WERI-Rb-1 (cell line): ENCODE results near the gene RCSD1.

Experiments used
- DNase-seq: peaks from one replicate; pipeline ENCODE4 v3.0.0-alpha.2; 2020
- H3K27ac ChIP-seq: fragments of 250-450 bp; sonication (Bioruptor Pico); 2 replicates; pipeline ENCODE4 v1.5.1; 2020; ENCODE audit warnings: mild to moderate bottlenecking, moderate library complexity
- H3K27me3 ChIP-seq: fragments of 250-450 bp; sonication (Bioruptor Pico); 2 replicates; pipeline ENCODE4 v1.5.1; 2021; ENCODE audit warnings: mild to moderate bottlenecking, low read depth, moderate library complexity; ENCODE audit not compliant: insufficient read depth, severe bottlenecking
- H3K36me3 ChIP-seq: fragments of 250-450 bp; sonication (Bioruptor Pico); 2 replicates; pipeline ENCODE4 v1.5.1; 2020; ENCODE audit warnings: mild to moderate bottlenecking, moderate library complexity
- H3K4me3 ChIP-seq: 2 replicates; pipeline ENCODE4 v1.5.1; 2011; ENCODE audit warnings: low read depth, mild to moderate bottlenecking, control low read depth, low read length
- H3K9me3 ChIP-seq: fragments of 250-450 bp; sonication (Bioruptor Pico); 2 replicates; pipeline ENCODE4 v1.5.1; 2021; ENCODE audit warnings: mild to moderate bottlenecking, moderate library complexity; ENCODE audit not compliant: severe bottlenecking
- TF ChIP-seq, protein P1 (sequence below): IDR thresholded peaks from 2 replicates; pipeline ENCODE4 v1.5.1; 2011; ENCODE audit warnings: low read depth, mild to moderate bottlenecking, control low read depth, inconsistent platforms, low read length

The RCSD1 gene

DNA sequence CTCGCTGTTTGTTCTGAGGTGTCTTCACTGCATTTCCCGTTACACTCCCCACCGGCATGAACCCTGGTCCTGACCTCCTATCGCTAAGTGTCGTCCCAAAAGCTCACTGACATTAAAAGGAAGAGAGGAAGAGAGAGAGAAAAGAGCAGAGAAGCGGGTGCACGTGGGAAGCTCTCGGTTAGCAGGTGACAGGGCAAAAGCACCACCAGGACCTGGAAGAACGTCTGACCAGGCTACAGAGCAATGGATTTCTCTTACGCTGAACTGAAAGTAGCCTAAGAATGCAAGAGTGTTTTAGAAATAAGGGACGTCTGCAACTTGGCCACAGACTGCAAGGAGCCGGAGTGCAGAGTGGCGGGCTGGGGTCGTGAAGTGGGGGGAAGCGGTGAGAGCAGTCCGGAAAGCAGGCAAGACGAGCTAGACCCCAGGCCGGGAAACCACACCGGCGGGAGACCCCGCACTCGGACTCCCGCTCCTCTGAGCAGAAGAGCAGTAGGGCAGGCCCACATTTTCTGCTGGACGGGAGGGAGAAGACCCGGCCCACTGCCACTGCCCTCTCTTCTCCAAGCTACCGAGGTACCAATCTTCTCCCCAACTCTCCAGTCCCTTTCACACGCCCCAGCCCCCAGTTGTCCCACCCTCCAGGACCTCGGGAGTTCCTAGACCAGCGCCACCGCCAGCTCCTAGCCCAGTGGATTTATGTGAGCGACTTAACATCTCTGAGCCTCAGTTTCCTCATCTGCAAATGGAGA lies 83.5 kb downstream of the RCSD1 start:
- no peaks in the 10 kb centered on the region for H3K27me3 ChIP-seq

DNA sequence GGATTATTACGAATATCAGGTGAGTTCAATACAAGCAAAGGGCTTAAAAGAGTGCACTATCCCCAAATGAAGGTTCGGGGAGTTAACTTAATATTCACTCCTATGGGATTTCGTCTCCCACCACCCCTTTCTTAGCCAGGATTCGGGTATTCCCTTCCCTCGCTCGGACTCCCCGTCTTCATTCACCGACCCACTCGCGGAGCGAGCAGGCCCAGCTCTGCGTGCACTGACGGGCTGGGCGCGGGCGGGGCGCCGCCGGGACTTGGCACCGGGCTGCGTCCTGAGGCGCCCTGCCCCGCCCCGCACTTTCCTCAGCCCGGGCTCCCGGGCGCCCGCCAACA lies 84.0 kb downstream of the RCSD1 start:
- TF ChIP-seq, protein P1, sequence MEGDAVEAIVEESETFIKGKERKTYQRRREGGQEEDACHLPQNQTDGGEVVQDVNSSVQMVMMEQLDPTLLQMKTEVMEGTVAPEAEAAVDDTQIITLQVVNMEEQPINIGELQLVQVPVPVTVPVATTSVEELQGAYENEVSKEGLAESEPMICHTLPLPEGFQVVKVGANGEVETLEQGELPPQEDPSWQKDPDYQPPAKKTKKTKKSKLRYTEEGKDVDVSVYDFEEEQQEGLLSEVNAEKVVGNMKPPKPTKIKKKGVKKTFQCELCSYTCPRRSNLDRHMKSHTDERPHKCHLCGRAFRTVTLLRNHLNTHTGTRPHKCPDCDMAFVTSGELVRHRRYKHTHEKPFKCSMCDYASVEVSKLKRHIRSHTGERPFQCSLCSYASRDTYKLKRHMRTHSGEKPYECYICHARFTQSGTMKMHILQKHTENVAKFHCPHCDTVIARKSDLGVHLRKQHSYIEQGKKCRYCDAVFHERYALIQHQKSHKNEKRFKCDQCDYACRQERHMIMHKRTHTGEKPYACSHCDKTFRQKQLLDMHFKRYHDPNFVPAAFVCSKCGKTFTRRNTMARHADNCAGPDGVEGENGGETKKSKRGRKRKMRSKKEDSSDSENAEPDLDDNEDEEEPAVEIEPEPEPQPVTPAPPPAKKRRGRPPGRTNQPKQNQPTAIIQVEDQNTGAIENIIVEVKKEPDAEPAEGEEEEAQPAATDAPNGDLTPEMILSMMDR = no peak
- Histone ChIP-seq H3K9me3 (no peaks in the 10 kb centered on the region), H3K27me3 (no peaks in the 10 kb centered on the region), H3K36me3 (peaks cover 2% of the 10 kb centered on the region; the same call in 1 of the 2 replicates), H3K4me3 (peak overlapping the region; percentile 89), H3K27ac (peak overlapping the region; percentile 96)
- peak; percentile 67 for DNase-seq

More for the DNA sequence above, 83.5 kb downstream of the RCSD1 start:
- peak overlapping the region; percentile 89 for H3K4me3 ChIP-seq
- H3K36me3 ChIP-seq = peaks cover 2% of the 10 kb centered on the region; the same call in 1 of the 2 replicates
- DNase-seq = no peak
- H3K9me3 ChIP-seq = no peaks in the 10 kb centered on the region
- H3K27ac ChIP-seq = peak overlapping the region; percentile 96
- TF ChIP-seq, protein P1 = no peak

GRCh38 chr1:167714439-167715156 lies 84.6 kb downstream of the RCSD1 start:
- peak; percentile 70 for DNase-seq
- no peaks in the 10 kb centered on the region for H3K27me3 ChIP-seq

DNA sequence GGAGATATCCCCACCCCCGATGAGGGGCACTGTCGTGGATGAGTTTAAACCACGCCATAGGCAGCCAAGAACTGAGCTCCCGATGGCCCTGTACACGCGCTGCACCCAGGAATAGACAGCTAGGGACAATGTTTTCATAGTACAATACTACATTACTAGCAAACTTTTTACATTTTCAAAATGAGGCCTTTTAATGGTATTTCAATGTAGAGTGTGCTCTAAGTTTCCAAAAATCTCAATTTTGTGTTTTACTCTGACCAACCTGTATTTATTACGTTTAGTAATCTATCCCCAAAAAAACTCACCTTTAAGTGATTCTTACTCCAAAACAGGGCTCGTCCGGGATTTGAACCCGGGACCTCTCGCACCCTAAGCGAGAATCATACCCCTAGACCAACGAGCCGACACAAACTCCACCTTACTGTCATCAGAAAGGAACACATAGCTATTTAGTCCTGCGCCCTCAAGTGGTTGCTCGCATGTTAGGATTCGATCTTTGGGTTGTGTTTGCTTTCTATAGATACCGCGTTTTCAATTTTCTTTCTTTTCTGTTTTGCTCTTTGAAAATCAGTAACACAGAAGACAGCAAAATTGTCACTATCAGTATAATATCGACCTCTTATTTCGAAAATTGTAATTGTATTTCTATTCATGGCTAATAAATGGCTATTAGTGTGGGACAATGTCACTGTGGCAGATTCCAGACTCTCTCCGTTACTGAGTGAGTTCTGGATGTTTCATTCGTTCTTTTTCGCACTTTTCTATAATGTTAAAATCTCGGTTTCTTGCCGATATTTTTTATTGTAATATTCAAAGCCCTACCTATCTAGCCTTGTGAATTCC lies 85.3 kb downstream of the RCSD1 start:
- H3K36me3 ChIP-seq = peaks cover 2% of the 10 kb centered on the region; the same call in 1 of the 2 replicates
- peak overlapping the region; percentile 89 for H3K4me3 ChIP-seq
- peak overlapping the region; percentile 96 for H3K27ac ChIP-seq
- DNase-seq = peak; percentile 69
- no peaks in the 10 kb centered on the region for H3K27me3 ChIP-seq
- TF ChIP-seq, protein P1 = peak; percentile 75
- no peaks in the 10 kb centered on the region for H3K9me3 ChIP-seq

More at GRCh38 chr1:167714439-167715156, 84.6 kb downstream of the RCSD1 start:
- Histone ChIP-seq H3K36me3 (peaks cover 2% of the 10 kb centered on the region; the same call in 1 of the 2 replicates), H3K9me3 (no peaks in the 10 kb centered on the region), H3K4me3 (peak overlapping the region; percentile 89), H3K27ac (peak overlapping the region; percentile 96)
- TF ChIP-seq, protein P1 = no peak

GRCh38 chr1:167716000-167716271 lies 85.9 kb downstream of the RCSD1 start:
- Histone ChIP-seq H3K36me3 (peaks cover 2% of the 10 kb centered on the region; the same call in 1 of the 2 replicates), H3K27ac (no peak overlapping the region), H3K9me3 (no peaks in the 10 kb centered on the region), H3K4me3 (peak overlapping the region; percentile 89), H3K27me3 (no peaks in the 10 kb centered on the region)
- no peak for DNase-seq
- TF ChIP-seq, protein P1 = no peak
